ENCODE results near the gene KRI1.
"Not testable (repeated sequence)": the region's sequence is repeated elsewhere in the genome, so short reads cannot be mapped to it uniquely, and the experiment has no call there.

The KRI1 gene

GRCh38 chr19:10575011-10575716, 9.4 kb upstream of the KRI1 start:
- DNase-seq (ENCODE audit: low read depth), result no peak

DNA sequence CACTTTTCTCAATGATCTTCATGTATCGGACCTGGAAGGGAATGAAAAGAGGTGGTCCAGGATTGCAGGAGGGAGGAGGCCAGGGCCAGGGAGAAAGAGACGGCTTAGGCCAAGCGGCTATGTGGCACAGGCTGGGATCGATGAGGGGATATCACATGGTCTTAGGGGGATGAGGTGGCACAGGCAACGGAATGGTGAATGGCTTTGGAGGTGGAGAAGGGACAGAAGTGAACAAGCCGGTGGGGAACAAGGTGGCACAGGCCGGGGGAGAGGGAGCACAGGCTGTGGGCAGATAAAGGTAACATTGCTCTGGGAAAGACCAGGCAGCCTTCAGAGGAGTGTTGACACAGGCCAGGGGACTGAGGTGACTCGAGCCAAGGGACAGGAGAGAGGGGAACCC, 8.7 kb upstream of the KRI1 start:
- DNase-seq (ENCODE audit: low read depth), result no peak

DNA sequence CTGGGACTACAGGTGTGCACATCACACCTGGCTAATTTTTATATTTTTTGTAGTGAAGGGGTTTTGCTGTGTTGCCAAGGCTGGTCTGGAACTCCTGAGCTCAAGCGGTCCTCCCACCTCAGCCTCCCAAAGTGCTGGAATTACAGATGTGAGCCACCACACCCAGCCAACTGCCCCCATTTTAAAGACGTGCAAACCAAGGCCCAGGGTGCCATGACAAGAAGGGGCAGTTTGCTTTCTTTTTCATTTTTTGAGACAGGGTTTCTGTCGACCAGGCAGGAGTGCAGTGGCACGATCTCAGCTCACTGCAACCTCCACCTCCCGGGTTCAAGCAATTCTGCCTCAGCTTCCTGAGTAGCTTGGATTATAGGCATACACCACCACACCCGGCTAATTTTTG, 8.0 kb upstream of the KRI1 start:
- DNase-seq (ENCODE audit: low read depth), result not testable (repeated sequence)

DNA sequence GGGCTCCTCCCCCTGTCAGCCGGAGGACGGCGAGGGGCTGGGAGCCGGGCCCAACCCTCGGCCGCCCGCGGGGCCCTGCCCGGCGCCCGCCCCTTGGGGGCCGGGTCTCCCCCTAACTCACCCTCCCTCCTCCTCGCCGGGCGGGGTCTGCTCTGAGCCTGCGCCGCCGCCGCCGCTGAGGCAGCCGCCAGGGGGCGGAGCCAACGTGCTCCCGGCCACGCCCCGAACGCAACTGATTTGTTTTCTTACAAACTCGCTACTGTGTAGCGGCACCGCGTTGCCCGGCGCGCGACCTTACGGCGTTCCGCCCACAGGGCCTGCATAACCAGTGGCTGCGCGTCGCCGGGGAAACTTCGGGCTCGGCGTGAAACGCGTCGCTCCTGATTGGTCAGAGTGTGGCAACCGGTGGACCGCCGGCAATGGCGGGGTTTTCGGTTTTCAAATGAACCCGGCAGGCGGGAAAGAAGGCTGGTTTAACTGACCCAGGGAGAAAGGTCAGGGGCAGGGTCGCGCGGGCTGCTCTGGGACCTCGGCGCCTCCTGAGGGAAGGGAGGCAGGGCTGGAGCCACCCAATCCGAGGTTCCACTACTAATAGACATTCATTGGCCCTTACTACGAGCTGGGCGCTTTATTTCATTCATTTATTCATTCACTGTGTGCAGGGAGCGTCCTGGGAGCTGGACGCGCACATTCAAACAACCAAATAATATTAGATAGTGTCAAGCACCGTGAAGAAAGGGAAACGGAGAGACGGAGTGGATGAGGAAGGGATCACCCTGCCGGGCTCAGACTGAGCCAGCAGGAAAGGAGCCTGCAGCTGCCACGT, 3.2 kb upstream of the KRI1 start, which contains the start of gene CDKN2D:
CDKN2D (minus strand) TSS at position 154 of the 826 bp plus-strand sequence. CDS start 326 bp downstream, outside the sequence.
- DNase-seq (ENCODE audit: low read depth), result peak; percentile 99

DNA sequence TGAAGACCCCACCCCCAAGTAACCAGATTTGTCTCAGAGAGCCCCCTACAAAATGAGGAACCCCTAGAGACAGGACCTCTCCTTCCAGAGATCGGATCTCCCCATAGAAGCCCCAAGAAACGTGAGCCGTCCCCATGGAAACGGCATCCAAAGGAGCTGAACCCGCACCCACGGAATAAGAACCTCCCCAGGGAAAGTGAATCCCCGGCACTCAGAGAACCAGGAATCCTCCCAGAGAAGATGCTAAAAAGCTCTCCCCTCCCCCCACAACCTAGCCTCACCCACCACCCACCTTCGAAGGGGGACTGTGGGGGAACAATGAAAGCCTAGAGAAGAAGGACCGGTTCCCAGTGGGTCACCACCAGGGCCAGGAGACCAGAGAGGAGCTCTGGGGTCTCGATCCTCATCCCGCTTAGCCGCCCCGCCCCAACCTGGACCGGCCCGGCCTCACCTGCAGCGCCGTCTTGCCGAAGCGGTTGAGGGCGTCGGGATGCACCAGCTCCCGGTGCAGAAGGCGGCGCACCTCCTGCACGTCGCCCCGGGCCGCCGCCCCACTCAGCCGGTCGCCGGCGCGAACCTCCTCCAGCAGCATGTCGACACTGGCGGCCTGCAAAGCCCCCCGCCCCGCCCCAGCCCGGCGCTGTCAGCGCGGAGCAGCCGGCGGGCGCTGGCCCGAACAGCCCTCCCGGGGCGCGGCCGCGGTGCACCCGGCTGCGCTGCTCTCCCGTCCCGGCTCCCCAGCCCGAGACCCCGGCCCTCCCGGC, 2.4 kb upstream of the KRI1 start:
- DNase-seq (ENCODE audit: low read depth), result no peak

DNA sequence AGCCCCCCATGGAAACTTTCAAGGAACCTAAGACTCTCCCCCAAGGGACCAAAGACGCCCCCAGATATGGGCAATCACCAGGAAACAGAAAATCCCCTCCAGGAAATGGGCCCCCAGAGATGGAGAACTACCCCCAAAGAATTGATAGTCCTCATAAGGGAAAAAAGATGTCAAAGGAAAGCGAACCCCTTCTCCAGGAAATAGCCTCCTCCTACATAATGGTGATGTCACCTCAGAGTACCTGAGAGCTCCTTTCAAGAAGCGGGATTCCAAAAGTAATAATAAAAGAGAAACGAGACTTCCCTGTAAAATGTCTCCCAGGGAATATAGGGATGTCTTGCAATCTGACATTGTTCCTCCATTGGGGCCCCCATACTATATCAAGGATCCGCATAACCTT, 1.8 kb upstream of the KRI1 start:
- no peak for DNase-seq (ENCODE audit: low read depth)

DNA sequence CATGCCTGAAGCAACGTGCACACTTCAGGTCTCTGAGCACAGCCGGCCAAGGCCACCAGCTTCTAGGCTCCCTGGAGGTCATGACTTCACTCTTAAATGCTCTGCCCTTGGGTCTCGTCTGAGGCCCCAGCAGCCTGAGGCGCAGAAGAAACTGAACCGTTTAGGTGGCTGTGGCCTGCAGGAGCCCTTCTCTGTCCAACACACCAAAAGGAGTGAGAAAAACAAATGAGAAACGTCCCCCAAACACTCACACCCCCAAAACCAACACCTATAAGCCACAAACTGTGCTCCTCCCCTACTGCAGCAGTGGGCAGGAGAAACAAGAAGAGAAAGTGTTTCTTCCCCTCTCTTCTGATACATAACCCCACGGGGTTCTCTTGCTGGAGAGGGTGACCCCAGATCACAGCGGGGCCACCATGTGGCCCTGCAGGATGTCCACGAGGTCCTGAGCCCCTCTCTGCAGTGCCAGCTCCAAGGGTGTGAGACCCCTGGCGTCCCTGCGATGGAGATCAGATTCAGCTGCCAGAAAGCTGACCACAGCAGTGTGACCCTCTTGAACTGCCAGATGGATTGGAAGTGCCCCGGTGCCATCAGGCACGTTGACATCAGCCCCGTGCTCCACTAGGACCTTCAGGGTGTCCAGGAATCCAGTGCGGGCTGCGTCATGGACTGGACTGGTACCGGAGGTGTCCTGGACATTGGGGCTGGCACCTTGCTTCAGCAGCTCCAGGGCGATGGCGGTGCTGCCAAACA, 1.0 kb upstream of the KRI1 start:
- no peak for DNase-seq (ENCODE audit: low read depth)

DNA sequence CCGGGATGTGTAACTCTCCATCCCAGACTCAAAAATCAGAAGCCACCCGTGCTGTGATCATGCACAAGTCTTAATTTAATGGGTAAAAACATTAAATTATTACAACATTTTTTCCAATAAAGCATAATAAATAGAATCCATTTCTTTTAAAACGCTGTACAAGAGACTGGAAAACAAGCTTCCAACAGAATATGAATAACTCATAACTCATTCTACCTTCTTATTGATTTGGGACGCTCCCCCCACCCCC, 523 bp upstream of the KRI1 start:
- DNase-seq (ENCODE audit: low read depth), result no peak

- DNase-seq (ENCODE audit: low read depth), result no peak
These were observed 713 bp downstream of the KRI1 start for GRCh38 chr19:10565028-10565566.

- no peak for DNase-seq (ENCODE audit: low read depth)
These were observed 3.2 kb downstream of the KRI1 start for GRCh38 chr19:10562609-10563008.

GRCh38 chr19:10560154-10560553, 5.7 kb downstream of the KRI1 start:
- DNase-seq (ENCODE audit: low read depth), result no peak

DNA sequence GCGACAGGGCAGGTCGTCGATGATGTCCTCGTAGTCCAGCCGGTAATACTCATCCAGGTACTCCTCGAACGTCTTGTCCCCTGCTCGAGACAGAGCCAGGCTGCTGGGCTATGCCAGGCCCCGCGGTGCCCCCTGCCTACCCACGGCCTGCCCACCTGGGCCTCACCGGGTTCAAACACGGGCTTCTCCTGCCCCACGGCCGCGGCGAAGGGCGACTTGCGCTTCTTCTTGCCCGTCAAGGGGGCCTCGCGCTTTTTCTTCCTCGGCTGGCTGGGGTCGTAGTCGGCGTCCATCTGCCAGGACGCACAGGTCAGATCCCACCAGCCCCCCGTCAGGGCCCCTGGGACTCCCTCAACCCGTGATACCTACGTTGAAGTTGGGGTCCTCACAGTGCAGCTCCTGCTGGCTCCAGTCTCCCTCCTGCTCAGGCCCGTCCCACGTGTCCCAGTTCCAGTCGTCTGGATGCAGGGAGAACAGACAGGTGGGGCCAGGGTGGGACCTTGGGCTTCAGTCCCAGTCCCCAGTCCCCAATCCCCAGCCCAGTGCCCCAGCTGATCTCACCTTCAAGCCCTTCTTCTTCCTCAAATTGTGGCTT, 8.1 kb downstream of the KRI1 start:
- no peak for DNase-seq (ENCODE audit: low read depth)

DNA sequence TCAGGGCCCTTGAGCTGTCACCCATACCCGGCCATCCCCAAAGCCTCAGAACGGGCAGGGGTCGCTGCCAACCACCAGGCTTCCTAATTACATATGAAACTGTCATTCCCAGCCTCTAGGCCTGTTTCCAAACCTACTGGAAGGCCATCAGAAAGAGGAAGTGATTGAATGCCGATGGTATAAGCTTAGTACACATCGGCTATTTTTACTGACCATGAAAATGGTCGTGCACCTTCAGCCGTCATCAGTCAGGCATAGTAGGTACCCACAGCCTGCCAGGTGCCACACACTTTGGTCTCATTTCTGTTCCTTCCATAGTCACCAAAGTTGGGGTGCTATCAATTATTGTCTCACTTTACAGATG, 10.2 kb downstream of the KRI1 start:
- no peak for DNase-seq (ENCODE audit: low read depth)

- DNase-seq (ENCODE audit: low read depth), result no peak
These were observed 10.8 kb downstream of the KRI1 start for GRCh38 chr19:10554760-10555609.

DNA sequence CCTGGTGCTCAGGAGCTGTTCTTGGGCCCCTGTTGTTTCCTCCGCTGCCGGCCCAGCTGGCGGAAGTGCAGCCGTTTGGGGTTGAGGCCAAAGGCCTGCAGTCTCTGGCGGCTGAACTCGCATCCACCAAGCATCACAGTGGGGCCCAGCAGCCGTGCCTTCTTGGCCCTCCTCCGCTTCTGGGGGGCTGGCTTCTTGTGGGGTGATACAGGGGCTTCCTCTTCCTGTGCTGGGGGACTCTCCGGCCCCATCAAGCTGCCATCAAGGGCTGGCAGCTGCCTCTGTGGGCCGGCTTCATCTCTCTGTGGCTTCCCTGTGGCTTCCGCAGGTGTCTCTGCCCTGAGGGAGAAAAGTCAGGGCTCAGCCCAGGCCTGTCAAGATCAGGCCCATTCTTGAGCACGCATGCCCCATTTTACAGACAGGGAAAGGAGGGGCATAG, 11.8 kb downstream of the KRI1 start:
- no peak for DNase-seq (ENCODE audit: low read depth)

GRCh38 chr19:10553087-10553667, 12.6 kb downstream of the KRI1 start:
- DNase-seq (ENCODE audit: low read depth), result no peak

DNA sequence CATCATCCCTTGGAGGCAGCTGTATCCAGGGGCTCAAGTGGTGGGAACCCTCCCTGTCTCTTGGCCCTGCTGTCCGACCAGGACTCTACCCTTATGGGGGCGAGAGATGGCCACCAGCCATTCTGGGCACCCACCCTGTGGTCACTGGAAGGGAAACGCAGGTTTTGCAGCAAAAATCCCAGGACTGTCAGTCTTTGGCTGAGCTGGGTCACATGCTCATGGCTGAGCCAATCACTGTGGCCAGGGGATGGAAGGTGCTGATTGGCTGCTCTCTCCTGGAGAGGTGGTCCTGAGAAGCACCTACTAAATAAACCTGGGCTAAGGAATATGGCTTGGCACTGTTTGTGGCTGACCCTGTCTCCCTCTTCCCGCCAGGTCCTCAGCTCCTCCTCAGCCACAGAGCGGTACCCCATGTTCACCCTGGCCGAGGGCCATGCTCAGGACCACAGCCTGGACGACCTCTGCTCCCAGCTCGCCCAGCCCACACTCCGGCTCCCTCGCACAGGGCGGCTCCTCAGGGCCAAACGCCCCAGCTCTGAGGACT, 13.2 kb downstream of the KRI1 start:
- DNase-seq (ENCODE audit: low read depth), result peak; percentile 33

DNA sequence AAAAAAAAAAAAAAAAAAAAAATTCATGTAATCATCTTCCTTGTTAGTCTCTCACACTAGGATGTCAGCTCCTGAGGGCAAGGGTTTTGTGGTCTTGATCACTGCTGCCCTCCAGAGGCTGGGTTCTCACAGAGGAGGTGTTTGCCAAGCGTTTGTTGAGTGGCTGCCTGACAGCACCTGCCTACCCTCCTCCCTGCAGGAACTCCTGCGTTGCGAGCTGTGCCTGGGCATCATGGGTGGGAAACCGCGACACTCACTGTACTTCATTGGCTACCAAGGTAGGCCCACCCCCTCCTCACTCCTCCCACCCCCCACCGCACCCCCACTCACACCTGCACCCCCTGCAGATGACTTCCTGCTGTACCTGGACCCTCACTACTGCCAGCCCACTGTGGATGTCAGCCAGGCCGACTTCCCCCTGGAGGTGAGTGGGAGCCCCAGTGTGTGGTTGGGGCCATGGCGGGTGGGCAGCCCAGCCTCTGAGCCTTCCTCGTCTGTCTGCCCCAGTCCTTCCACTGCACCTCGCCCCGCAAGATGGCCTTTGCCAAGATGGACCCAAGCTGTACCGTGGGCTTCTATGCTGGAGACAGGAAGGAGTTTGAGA, 14.0 kb downstream of the KRI1 start:
- DNase-seq (ENCODE audit: low read depth), result peak; percentile 63

- not testable (repeated sequence) for DNase-seq (ENCODE audit: low read depth)
These were observed 14.8 kb downstream of the KRI1 start for GRCh38 chr19:10551006-10551405.

GRCh38 chr19:10550336-10550735, 15.5 kb downstream of the KRI1 start:
- no peak for DNase-seq (ENCODE audit: low read depth)

Measured in amniotic epithelial cell (primary cell).